GM18867 (cell line): ENCODE results near the gene PIK3CB.
"Not testable (repeated sequence)": the region's sequence is repeated elsewhere in the genome, so short reads cannot be mapped to it uniquely, and the experiment has no call there.

ENCODE experiments used
- ATAC-seq: cut with Tn5 transposase; IDR thresholded peaks from one replicate; pipeline ENCODE4 v1.9.1; 2021; ENCODE audit warnings: mild to moderate bottlenecking, moderate library complexity; ENCODE audit not compliant: unreplicated experiment

PIK3CB gene

GRCh38 chr3:138768125-138768524 lies 66.6 kb downstream of the PIK3CB start:
- ATAC-seq = no peak

- no peak for ATAC-seq
Observed at GRCh38 chr3:138767498-138768104, 67.1 kb downstream of the PIK3CB start.

- ATAC-seq = no peak
Observed at GRCh38 chr3:138761002-138761401, 73.7 kb downstream of the PIK3CB start.

GRCh38 chr3:138748190-138748589 lies 86.5 kb downstream of the PIK3CB start:
- ATAC-seq = no peak

GRCh38 chr3:138747225-138747624 lies 87.5 kb downstream of the PIK3CB start:
- ATAC-seq = no peak

- ATAC-seq = no peak
Observed at GRCh38 chr3:138740072-138740471, 94.7 kb downstream of the PIK3CB start.

- no peak for ATAC-seq
Observed at GRCh38 chr3:138732456-138732855, 102.3 kb downstream of the PIK3CB start.

- ATAC-seq = no peak
Observed at GRCh38 chr3:138726946-138727730, 107.6 kb downstream of the PIK3CB start.

- ATAC-seq = not testable (repeated sequence)
Observed at GRCh38 chr3:138726042-138726441, 108.7 kb downstream of the PIK3CB start.

GRCh38 chr3:138725116-138725515 lies 109.6 kb downstream of the PIK3CB start:
- no peak for ATAC-seq

GRCh38 chr3:138724443-138724842 lies 110.3 kb downstream of the PIK3CB start:
- ATAC-seq = no peak

- no peak for ATAC-seq
Observed at GRCh38 chr3:138718849-138719248, 115.9 kb downstream of the PIK3CB start.

- ATAC-seq = peak; percentile 82
Observed at GRCh38 chr3:138717348-138717747, 117.4 kb downstream of the PIK3CB start.

GRCh38 chr3:138712086-138712485 lies 122.6 kb downstream of the PIK3CB start:
- ATAC-seq = no peak

- ATAC-seq = no peak
Observed at GRCh38 chr3:138705675-138706074, 129.1 kb downstream of the PIK3CB start.

- no peak for ATAC-seq
Observed at GRCh38 chr3:138696666-138697370, 137.9 kb downstream of the PIK3CB start.

GRCh38 chr3:138694287-138695007 lies 140.3 kb downstream of the PIK3CB start:
- no peak for ATAC-seq

GRCh38 chr3:138692152-138692551 lies 142.6 kb downstream of the PIK3CB start:
- ATAC-seq = no peak

GRCh38 chr3:138691351-138691750 lies 143.4 kb downstream of the PIK3CB start:
- no peak for ATAC-seq

- ATAC-seq = no peak
Observed at GRCh38 chr3:138690036-138690435, 144.7 kb downstream of the PIK3CB start.

- peak; percentile 27 for ATAC-seq
Observed at GRCh38 chr3:138688871-138689299, 145.8 kb downstream of the PIK3CB start.
